HG02588 (cell line): ENCODE results near the gene CPT1B.
"Not testable (repeated sequence)": the region's sequence is repeated elsewhere in the genome, so short reads cannot be mapped to it uniquely, and the experiment has no call there.

ENCODE experiments used
- ATAC-seq: cut with Tn5 transposase; IDR thresholded peaks from one replicate; pipeline ENCODE4 v1.9.1; 2021; ENCODE audit warnings: mild to moderate bottlenecking, moderate library complexity; ENCODE audit not compliant: unreplicated experiment

Gene CPT1B

GRCh38 chr22:50610041-50610451 is 31.8 kb upstream of the CPT1B start:
- ATAC-seq = no peak

GRCh38 chr22:50609599-50609998 is 31.4 kb upstream of the CPT1B start:
- ATAC-seq = no peak

- no peak for ATAC-seq
Observed at GRCh38 chr22:50608996-50609395, 30.8 kb upstream of the CPT1B start.

GRCh38 chr22:50608058-50608840 is 30.0 kb upstream of the CPT1B start:
- not testable (repeated sequence) for ATAC-seq

GRCh38 chr22:50607659-50608020 is 29.4 kb upstream of the CPT1B start:
- ATAC-seq = no peak

GRCh38 chr22:50606946-50607658 is 28.9 kb upstream of the CPT1B start:
- no peak for ATAC-seq

- ATAC-seq = no peak
Observed at GRCh38 chr22:50606165-50606945, 28.1 kb upstream of the CPT1B start.

- no peak for ATAC-seq
Observed at GRCh38 chr22:50605613-50606074, 27.4 kb upstream of the CPT1B start.

GRCh38 chr22:50605002-50605612 is 26.9 kb upstream of the CPT1B start:
- no peak for ATAC-seq

- no peak for ATAC-seq
Observed at GRCh38 chr22:50604256-50605001, 26.2 kb upstream of the CPT1B start.

GRCh38 chr22:50603511-50604255 is 25.5 kb upstream of the CPT1B start:
- no peak for ATAC-seq

- no peak for ATAC-seq
Observed at GRCh38 chr22:50602338-50602700, 24.1 kb upstream of the CPT1B start.

GRCh38 chr22:50601669-50602337 is 23.6 kb upstream of the CPT1B start:
- no peak for ATAC-seq

- no peak for ATAC-seq
Observed at GRCh38 chr22:50600967-50601668, 22.9 kb upstream of the CPT1B start.

- no peak for ATAC-seq
Observed at GRCh38 chr22:50600538-50600937, 22.3 kb upstream of the CPT1B start, which contains the start of gene MAPK8IP2. MAPK8IP2 (plus strand) TSS chr22:50600793; CDS start chr22:50600819, 26 bp downstream.

GRCh38 chr22:50599816-50600455 is 21.7 kb upstream of the CPT1B start:
- ATAC-seq = no peak

GRCh38 chr22:50597097-50597496 is 18.9 kb upstream of the CPT1B start:
- no peak for ATAC-seq

GRCh38 chr22:50595189-50595588 is 17.0 kb upstream of the CPT1B start:
- ATAC-seq = no peak
